RWPE1 (cell line): Measurements from ENCODE around the gene ADAMTS17.

Experiments
- CTCF ChIA-PET: fragments of 350-600 bp; sonication (Branson Sonifier 250); formaldehyde crosslinking; extraction: SDS; loops from one replicate; lab custom pipeline; 2021; lab: Yijun Ruan, JAX
- POLR2A ChIA-PET: fragments of 400-600 bp; formaldehyde crosslinking; extraction: SDS; loops from one replicate; lab custom pipeline; 2020; ENCODE audit warnings: antibody characterized with exemption; ENCODE audit not compliant: low non-redundant PET; lab: Yijun Ruan, JAX
- DNase-seq: peaks from one replicate; pipeline ENCODE4 v3.0.0; 2012; ENCODE audit warnings: low spot score
- H3K27ac ChIP-seq: fragments of 450-650 bp; 2 replicates; pipeline ENCODE4 v1.5.1; 2017
- TF ChIP-seq, protein P1 (sequence below): fragments of 450-650 bp; conservative IDR thresholded peaks from 2 replicates; pipeline ENCODE4 v1.5.1; 2017; ENCODE audit warnings: low read depth, mild to moderate bottlenecking

Gene ADAMTS17

DNA sequence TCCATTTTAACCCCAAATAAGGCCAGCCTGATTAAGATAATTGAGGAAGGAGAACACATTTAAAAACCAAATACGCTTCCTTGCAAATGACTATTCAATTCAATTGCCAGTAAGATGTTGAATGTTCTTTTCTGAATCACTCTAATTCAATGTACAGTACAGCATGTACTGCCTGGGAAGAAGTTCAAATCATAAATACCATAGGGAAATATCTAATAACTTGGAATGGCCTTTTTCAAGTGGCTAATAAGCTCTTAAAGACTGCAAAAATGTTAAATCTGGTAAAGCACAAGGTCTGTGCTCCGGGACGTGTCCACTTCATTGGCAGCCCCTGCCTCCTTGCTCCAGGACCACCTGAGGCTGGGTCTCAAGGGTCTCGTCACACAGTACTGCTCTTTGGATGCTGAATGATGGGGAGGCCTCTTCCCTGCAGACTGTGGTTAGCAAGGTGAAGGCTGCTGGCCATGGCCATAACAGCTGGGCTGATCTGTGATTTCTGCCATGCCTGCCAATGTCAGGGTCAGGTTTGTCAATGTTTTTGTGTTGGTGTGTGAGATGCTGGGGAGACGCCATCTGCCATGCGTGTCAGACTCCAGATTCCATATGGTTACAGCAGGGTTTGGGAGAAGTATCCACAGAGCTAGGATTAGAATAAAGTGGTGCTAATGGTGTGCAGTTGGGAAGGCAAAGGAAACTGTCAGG is 300.5 kb downstream of the ADAMTS17 start:
- TF ChIP-seq, protein P1, sequence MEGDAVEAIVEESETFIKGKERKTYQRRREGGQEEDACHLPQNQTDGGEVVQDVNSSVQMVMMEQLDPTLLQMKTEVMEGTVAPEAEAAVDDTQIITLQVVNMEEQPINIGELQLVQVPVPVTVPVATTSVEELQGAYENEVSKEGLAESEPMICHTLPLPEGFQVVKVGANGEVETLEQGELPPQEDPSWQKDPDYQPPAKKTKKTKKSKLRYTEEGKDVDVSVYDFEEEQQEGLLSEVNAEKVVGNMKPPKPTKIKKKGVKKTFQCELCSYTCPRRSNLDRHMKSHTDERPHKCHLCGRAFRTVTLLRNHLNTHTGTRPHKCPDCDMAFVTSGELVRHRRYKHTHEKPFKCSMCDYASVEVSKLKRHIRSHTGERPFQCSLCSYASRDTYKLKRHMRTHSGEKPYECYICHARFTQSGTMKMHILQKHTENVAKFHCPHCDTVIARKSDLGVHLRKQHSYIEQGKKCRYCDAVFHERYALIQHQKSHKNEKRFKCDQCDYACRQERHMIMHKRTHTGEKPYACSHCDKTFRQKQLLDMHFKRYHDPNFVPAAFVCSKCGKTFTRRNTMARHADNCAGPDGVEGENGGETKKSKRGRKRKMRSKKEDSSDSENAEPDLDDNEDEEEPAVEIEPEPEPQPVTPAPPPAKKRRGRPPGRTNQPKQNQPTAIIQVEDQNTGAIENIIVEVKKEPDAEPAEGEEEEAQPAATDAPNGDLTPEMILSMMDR = no peak
- CTCF ChIA-PET = no interaction called here
- no peak overlapping the region for H3K27ac ChIP-seq
- POLR2A ChIA-PET = no interaction called here
- no peak for DNase-seq

- POLR2A ChIA-PET = no interaction called here
- CTCF ChIA-PET = no interaction called here
- no peak overlapping the region for H3K27ac ChIP-seq
These were observed 301.8 kb downstream of the ADAMTS17 start for GRCh38 chr15:100039994-100040393.

DNA sequence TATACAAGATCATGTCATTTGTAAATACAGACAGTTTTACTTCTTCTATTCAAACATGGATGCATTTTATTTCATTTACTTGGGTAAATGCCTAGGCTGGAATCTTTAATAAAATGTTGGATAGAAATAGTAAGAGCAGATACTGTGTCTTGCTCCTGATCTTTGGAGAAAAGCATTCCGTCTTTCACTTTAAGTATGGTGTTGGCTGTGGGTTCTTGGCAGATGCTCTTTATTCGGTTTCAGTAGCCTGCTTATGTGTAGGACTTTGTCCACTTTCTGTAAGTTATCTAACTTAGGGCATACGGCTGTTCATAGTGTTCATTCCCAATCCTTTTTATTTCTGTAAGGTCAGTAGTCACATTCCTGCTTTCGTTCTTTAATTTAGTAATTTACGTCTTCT is 303.0 kb downstream of the ADAMTS17 start:
- TF ChIP-seq, protein P1 = no peak

More at GRCh38 chr15:100039994-100040393, 301.8 kb downstream of the ADAMTS17 start:
- TF ChIP-seq, protein P1 = no peak
- DNase-seq = no peak

GRCh38 chr15:100037901-100038300 is 303.9 kb downstream of the ADAMTS17 start:
- TF ChIP-seq, protein P1 = no peak
- ChIA-PET CTCF (no interaction called here), POLR2A (no interaction called here)
- H3K27ac ChIP-seq = no peak overlapping the region
- DNase-seq = no peak

More for the DNA sequence above, 303.0 kb downstream of the ADAMTS17 start:
- POLR2A ChIA-PET = no interaction called here
- DNase-seq = no peak
- CTCF ChIA-PET = no interaction called here
- no peak overlapping the region for H3K27ac ChIP-seq

GRCh38 chr15:100036015-100036414 is 305.8 kb downstream of the ADAMTS17 start:
- no peak for DNase-seq
- H3K27ac ChIP-seq = no peak overlapping the region
- TF ChIP-seq, protein P1 = no peak
- CTCF ChIA-PET = no interaction called here
- POLR2A ChIA-PET = no interaction called here

- TF ChIP-seq, protein P1 = no peak
- no peak overlapping the region for H3K27ac ChIP-seq
- POLR2A ChIA-PET = no interaction called here
- CTCF ChIA-PET = no interaction called here
- no peak for DNase-seq
These were observed 307.6 kb downstream of the ADAMTS17 start for GRCh38 chr15:100034191-100034590.
